GM21423 (cell line): ENCODE data around the gene MBD2.
A peak's percentile ranks its signal among the peaks of the same experiment; 100 is the strongest.
"Not testable (repeated sequence)": the region's sequence is repeated elsewhere in the genome, so short reads cannot be mapped to it uniquely, and the experiment has no call there.

ENCODE experiments used
- ATAC-seq: cut with Tn5 transposase; IDR thresholded peaks from one replicate; pipeline ENCODE4 v1.9.1; 2021; ENCODE audit warnings: mild to moderate bottlenecking, moderate library complexity; ENCODE audit not compliant: unreplicated experiment

MBD2 gene

GRCh38 chr18:54238173-54238936 lies 13.9 kb upstream of the MBD2 start:
- ATAC-seq: no peak

- ATAC-seq: no peak
Measured at GRCh38 chr18:54235871-54236270, 11.4 kb upstream of the MBD2 start.

DNA sequence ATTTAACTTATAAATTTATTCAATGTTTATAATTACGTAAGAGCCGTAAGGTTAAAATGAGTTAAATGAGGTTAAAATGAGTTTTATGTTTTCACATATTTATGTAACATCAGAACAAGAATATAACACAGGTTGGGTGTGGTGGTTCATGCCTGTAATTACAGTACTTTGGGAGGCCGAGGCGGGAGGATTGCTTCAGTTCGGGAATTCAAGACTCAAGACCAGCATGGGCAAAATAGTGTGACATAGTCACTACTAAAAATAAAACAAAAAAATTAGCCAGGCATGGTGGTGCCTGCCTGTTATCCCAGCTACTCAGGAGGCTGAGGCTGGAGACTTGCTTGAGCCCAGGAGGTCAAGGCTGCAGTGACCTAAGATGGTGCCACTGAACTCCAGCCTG lies 9.3 kb upstream of the MBD2 start:
- no peak for ATAC-seq

- ATAC-seq: no peak
Measured at GRCh38 chr18:54233228-54233625, 8.8 kb upstream of the MBD2 start.

DNA sequence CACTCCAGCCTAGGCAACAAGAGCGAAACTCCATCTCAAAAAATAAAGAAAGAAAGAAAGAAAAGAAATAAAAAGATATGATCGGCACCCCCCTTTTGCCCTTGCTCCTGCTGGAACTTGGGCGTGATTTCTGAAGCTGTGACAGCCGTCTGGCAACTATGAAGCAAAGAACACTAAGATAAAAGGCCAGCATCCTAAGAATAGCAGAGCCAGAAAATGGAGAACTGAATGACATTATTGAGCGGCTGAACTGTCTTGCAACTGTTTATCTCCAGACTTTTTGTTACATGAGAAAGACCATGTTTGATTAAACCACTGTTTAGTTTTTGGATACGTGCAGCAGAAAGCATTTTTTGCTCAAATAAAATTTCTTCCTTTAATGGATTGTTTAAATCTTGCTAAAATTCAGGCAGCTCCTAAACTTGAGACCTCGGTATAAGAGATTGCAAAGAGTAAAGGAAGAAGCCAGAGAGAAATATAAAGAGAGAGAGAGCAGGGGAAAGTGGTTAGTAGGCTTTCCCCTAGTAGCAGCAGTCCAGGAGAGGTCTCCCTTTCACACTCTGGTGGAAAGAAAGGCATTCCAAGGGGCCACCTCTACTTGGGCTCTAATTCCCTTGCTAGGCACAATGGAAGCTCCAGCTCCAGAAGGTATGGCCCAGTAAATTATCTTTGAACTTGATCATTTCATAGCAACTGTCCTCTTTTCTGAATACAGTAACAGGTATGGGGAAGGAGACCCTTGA lies 8.2 kb upstream of the MBD2 start:
- ATAC-seq: no peak

DNA sequence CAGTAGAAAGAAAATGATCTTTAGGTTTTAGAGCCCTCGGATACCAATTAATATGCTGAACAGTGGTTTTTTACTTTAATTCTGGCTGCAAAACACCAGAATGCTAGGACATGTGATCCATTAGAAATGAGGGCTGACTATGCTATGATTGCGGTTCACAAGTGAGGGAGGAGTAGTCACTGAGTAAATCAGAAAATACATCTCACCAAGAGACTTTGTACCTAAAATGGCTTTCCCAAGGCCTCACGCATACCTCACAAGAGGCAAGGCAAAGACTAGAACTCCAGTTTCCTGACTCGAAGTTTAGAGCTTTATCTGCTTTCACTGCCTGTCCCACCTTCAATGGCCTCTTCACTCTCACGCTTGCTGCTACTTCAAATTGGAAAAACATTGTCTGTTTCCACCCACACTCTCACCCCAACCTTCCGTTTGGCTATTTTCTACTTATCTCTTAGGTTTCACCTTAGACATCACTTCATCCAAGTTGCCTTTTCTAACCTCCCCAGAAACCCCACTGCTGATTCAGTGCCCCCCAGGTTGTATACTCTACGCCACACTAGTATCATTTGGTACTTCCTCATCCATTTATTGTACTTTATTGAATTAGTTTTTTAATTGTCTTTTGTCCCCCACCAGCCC lies 5.1 kb upstream of the MBD2 start:
- ATAC-seq: no peak

- ATAC-seq: no peak
Measured at GRCh38 chr18:54228364-54228763, 3.9 kb upstream of the MBD2 start.

- peak; percentile 17 for ATAC-seq
Measured at GRCh38 chr18:54223568-54224241, 764 bp downstream of the MBD2 start.

DNA sequence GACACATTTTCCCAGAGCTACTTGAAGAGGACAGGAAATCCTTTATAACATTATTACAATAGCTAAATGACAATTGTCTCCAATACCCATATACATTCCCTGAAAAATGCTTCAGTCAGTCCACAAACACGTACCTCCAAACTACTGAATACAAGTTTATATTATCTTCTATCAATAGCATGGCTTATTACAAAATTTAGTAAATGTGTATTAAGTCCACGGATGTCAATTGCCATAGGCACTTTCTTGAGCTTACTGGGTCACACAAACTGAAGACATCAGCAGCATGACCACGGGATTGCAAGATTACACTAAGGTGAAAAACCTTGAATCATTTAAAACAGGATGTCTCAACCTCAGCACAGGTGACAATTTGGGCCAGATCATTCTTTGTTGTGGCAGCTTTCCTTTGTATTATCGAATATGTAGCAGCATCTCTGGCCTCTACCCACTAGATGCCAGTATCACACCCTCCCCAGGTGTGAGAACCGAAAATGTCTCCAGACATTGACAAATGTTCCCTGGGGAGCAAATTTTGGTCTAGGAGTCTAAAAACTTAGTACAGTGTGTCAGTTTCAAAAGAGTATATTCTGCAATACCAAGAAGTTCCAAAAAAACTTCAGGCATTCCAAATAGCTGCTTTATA lies 1.4 kb downstream of the MBD2 start:
- ATAC-seq: peak; percentile 38

DNA sequence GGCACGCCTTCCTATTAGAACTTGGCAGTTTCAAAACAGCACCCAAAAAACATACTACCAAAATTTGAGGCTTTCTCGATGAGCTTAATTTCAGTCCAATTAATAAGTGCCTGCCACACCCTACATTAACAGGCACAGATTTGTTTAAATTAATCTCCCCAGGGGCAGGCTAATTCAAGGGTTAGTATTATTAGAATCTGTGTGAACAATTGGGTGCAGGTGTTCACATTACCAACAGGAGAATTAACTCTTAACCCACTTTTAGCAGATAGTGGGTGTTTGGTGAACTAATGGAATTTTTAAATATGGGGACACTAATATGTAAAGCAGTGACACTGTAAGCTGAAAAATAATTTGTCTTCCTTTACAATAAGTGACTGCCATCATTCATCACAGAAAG lies 4.1 kb downstream of the MBD2 start:
- ATAC-seq: no peak

DNA sequence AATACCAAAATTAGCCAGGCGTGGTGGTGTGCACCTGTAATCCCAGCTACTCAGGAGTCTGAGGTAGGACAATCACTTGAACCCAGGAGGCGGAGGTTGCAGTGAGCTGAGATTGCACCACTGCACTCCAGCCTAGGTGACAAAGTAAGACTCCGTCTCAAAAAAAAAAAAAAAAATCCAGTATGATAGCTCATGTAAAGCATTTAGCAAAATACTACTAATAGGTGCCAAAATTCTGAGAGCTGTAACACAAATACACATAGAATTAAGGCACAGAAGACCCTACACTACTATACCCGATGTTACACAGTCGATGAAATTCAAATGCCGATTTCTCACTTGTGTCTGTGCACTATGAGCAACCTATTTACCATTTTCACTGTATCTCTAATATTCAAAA lies 5.7 kb downstream of the MBD2 start:
- ATAC-seq: not testable (repeated sequence)

DNA sequence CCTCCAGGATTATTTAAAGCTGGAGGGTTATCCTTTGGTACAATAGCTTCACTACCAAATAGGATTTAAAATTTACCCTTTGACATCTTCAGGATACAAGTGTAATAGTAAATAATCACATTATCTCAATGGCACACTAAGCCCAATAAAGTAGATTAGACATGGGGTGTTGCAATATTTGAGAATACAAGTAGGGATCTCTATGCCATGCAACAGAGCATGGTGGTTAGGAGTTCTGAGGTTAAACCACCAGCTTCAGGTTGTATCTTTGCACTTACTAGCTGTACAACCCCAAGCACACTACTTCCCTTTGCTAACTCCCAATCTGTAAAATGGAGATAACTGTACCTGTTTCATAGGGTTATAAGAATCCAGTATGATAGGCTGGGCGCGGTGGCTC lies 6.2 kb downstream of the MBD2 start:
- ATAC-seq: no peak

DNA sequence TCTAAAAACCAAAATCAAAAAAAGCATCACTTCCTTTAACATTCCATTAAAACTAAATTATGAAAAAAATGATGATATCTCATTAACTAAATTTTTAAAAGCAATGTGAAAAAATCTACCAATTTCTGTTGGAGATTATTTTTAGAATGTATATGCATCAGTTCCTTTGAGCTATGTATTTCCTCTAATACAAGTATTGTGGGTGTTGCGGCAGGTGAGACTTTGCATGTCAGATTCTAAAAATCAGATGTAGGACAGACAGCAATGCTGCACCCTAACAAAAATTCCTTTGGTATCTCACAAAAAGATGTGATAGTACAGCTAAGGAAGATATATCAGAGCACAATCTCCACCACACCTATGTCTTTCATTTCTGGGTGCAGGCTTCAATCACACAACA lies 6.8 kb downstream of the MBD2 start:
- ATAC-seq: peak; percentile 65

GRCh38 chr18:54215069-54215468 lies 9.4 kb downstream of the MBD2 start:
- no peak for ATAC-seq

DNA sequence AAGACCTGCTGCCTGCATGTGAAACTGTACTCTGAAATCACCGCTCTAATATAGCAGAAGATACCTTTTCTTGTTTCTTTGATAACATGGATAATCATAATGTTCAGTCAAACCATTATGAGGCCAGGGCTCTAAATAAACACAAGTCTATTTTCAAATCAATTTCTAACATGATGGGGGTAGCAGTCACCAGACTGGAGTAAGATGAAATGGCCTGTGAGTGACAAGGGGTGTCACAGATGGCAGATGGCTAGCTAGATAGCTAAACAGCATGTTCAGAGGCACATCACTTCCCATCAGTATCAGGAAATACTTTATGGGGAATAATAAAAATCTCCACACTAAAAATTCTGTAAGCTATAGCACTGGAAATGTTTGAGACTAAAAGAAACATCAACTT lies 14.0 kb downstream of the MBD2 start:
- ATAC-seq: no peak

GRCh38 chr18:54209471-54210180 lies 14.8 kb downstream of the MBD2 start:
- peak; percentile 80 for ATAC-seq

GRCh38 chr18:54206447-54206846 lies 18.0 kb downstream of the MBD2 start:
- ATAC-seq: no peak

GRCh38 chr18:54205959-54206358 lies 18.5 kb downstream of the MBD2 start:
- ATAC-seq: no peak

GRCh38 chr18:54205448-54205847 lies 19.0 kb downstream of the MBD2 start:
- not testable (repeated sequence) for ATAC-seq

DNA sequence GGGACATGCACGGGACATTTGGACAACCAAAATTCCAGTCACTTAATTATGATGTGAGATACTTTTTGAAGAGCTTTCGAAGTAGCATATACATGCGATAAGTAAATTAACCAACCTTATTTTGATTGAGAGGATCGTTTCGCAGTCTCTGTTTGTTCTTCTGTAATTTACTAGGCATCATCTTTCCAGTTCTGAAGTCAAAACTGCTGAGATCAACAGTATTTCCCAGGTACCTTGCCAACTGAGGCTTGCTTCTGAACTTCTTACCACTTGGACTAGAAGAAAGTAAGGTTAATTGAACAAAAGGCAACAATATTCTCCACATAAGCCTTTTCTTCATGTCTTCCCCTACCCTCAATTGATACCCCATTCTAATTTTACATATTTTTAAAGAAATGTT lies 19.6 kb downstream of the MBD2 start:
- no peak for ATAC-seq
